Islet of Langerhans (tissue), 1 donor: ENCODE data around the gene STK24.

Experiments used
- FAIRE-seq: peaks from one replicate; lab custom pipeline; 2011; peaks lifted over from hg19 to GRCh38; lab: Jason Lieb, UNC

The STK24 gene

DNA sequence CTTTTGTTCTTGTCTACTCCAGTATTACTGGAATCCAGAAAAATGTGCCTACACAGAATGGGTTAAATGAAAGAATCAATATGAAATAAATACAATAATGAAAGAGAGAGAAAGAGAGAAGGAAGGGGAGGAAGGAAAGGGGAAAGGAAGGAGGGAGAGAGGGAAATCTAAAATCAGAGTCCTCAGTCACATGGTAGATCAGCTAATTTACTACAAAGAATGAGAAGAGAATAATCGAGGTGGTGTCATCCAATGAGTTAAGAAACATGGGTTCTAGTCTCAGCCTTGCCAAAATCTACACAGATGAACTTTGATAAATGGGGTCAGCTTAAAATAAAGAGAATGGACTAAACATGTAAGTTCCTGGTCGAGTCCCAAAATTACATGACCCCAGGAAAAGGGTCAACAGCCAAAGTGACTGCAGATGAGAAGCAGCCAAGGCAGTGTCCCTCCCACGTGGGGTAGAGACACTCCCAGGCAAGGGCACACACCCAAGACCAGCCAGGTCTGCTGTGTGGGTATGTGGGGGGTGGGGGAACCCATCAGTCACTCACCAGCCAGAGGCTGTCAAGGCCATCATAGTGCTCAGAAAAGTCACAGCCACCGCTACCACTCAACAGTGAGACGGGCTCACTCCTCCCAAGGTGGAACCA is 103.6 kb downstream of the STK24 start:
- FAIRE-seq, result no peak

DNA sequence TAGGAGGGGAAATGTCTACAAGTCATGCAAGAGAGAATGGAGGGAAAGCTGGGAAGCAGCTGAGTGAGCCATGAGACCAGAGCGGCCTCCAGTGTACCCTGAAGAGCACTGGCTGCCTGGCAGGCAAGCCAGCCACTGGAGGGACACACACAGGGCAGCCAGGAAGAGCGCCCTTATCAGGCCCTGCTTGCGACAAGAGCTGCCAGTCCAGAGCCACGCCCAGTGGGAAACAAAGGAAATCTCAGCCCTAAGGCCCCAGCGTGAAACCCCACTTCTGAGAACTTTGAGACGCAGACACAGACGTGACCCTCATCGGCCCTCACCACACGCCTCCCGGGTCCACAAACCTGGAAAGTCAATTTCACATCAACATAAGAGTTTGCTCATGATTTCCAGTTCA is 105.0 kb downstream of the STK24 start:
- no peak for FAIRE-seq

DNA sequence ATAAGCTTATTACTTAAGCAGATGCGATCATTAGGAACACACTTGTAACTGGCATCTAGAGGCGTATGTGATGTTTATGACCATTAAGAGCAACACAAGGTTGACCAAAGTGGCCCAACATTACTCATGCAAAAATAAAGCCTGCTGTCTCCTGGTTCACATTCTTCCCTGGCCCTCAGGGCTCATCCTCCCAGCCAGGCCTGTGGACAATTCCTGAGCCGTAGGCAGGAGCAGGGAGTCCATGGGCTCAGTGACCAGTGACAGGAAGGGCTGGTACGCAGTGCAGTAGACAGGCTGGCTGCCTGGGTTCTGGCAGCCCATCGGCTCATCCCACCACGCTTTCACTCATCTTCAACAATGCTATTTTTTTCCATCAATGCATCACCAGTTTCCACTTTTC is 106.0 kb downstream of the STK24 start:
- FAIRE-seq, result no peak

DNA sequence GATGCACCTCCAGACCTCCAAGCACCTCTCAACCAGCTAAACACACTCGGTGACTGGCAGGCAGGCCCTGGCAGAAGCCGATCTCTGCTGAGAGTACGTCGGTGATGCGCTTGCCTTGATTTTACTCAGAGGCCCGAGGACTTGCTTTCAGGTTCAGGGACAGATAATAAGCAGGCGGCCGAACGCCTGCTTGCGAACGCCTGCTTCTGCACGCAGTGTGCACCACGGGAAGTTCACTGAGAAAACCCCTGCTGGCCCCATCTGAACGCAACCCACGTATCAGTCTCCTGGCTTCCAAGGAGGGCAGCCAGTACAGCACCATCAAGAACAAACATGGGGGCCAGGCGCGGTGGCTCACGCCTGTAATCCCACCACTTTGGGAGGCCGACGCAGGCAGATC is 108.0 kb downstream of the STK24 start:
- FAIRE-seq, result no peak

DNA sequence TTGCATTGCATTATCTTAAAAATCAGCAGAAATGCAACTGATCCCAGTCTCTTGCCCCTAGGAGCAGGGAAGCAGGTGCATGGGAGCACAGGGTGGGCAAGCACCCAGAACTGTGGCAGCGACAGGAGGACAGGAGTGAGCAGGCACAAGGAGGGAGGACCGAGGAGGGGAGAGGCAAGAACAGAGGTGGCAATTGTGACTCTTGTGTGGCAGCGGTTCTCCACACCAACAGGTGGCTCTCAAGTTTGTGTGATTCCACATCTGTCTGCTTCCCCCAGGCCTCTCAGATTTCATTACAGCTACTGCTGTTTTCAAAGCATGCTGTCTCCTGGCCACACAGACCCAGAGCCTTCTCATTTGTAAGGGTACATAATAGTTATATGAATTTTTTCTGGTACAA is 108.5 kb downstream of the STK24 start:
- no peak for FAIRE-seq

DNA sequence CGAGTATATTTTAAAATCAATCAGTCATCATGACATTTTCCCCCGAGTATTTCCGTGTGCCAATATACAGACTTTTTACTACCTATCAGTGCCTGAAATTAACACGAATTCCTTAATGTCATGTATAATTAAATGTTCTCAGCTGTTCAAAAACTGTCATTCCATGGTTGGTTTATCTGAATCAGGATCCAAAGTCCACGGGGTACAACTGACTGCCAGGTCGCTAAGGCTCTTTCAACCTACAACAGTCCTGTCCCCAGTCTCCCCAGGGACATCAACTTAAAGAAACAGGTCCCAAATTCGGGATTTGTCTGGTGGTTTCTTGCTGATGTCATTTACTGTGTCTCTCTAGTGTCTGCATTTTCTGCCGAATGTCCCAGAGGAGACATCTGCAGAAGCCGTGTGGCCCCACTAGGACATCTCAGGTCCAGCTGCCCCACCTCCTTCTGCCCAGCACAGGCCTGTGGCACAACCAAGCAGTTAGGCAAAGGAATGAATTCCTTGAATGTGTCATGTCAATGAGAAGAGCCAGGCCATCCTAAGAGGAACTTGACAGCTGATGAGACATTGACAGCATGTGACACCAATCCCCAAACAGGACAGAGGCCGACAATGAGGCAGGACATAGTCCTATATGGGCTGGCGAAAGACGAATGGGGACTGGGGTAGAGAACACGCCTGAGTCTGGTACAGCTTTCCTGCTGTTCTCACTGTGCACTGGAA is 109.5 kb downstream of the STK24 start:
- peak; percentile 58 for FAIRE-seq

DNA sequence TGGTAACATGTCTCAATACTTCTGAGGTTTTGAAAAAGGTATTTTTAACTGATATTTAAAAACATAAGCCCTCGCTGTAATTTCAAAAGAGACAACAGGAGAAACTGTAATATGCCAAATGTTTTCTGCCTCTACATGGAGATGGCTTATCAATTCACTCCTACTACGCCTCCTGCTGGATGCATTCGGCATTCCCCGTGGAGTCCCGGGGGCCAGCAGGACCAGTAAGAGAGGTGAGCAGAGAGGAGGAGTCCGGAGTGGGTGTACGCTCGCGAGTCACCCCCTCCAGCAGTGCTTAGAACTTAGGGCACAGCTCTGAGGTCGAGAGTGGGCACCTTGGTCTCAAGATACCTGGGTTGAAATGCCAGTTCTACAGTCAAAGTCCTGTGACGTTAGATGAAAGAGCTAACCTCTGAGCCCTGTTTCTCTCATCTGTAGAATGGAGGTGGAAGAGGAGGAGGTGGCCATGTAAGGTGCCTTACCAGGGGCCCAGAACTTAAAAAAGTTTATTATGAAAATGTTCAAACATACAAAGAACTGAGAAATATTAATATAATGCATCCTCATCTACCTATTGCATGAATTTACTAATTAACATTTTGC is 110.2 kb downstream of the STK24 start:
- no peak for FAIRE-seq

DNA sequence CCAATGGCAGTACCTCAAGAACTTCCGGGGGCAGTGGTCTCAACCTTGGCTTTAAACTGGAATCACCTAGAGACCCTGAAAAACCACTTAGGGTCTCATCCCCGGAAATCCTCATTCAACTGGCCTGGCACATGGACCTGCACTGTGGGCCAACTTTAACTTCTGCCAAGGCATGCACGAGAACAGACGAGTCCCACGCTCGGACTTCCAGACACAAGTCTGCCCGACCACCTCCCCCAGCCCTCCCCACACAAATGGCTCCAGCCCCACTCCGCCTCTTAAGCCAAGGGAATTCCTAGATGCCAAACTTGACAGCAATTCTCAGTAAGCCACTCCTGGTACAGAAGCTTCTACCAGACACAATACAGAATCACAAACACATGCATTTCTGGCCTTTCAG is 114.0 kb downstream of the STK24 start:
- no peak for FAIRE-seq

DNA sequence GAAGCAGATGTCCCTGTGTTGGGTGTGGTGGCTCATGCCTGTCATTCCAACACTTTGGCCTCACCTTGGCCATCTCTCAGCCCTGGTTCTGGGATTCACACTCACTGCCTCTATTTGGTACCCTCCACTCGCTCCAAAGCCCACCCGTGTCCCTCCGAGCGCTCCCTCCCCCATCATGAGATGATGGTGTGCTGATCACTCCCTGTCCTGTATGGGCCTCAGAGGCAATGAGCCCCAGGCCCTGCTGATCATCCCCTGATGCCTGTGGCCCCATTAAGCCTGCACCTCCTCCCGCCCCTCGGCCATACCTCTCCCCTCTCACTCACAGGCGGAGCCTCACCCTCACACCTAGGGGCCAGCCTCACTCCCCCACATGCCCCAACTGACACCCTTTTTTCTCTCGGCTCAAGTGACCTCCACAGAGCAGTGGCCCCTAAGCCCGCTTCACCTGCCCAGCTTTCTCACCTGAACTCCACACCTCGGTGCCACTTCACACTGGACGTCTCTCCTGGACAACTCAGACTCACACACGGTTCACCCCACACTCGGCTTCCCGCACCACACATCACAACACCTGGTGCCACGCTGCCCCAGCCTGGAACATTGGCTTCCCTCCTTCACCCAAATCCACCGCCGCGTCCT is 114.5 kb downstream of the STK24 start:
- no peak for FAIRE-seq

DNA sequence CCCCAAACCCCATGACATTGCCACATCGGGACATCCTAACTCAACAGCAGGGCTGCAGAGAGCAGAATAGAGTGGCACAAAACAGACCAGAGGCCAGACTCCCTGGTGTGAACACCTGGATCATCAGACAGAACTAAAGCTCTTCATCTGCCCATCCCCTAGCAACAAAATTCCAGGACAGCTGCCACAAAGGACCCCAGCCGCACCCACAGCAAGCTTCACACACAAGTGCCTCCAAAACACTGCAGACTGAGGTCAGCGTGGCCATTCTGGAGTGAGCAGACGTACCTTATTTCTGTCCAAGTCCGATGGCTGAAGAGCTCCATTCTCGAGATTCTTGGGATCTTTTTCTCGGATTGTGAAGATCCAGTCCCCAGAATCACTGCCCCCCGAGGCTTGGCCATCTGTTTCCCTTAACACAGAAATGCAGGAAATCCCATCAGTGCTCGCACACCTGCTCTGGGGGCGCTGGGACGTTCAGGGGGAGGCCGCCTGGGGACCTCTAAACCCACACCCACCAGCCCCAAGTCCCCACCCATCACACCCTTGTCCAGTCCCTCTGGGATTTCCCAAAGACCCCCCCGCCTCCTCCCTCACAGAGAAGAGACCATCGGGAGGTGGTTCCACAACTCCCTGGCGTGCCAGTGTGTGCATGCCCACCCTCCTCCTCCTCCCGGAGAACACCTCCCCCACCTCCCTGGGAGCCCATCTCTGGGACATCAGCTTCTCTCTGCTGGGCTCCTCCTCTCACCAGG is 115.2 kb downstream of the STK24 start:
- FAIRE-seq, result no peak

DNA sequence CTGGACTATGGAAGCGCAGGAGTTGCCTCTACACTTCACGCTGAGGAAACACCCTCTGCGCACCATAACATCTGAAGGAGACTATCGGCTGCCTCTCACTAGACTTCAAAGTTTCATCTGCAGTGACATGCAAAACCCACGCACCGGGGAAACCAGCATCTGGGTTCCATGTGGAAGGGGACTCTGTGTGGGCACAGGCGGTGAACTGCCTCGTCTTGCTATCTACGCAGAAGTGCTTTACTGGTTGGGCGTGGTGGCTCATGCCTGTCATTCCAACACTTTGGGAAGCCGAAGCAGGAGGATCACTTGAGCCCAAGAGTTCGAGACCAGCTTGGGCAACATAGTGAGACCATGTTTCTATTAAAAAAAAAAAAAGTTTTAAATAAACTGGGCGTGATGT is 116.4 kb downstream of the STK24 start:
- no peak for FAIRE-seq

DNA sequence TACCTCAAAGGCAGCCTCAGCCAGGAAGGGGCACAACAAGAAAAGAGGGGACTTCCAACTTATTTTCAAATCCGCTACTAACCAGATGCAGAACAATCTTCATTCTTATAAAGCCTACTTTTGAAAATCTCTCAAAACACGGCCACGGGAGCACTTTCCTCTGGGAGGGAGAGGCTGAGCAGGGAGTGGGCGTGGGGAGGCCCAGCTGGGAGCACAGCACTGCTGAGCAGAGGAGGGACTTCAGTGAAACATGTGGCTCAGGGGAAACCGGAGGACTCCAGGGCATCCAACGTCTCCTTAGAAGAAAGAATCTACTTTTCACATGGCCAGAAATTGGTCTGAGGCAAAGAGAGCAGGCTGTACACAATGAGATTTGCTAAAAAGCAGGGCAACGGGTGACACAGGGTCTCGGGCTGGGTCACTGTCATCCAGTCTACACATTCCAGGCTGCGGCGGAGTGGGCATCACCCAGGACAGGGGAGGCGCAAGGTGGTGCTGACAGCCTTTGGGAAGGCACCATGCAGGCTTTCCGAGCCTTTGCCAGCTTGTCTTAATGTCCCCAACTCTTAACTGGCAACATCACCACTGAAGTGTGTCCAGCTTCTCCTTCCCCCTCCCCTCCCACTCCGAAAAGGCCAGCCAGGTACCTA is 117.1 kb downstream of the STK24 start:
- no peak for FAIRE-seq

DNA sequence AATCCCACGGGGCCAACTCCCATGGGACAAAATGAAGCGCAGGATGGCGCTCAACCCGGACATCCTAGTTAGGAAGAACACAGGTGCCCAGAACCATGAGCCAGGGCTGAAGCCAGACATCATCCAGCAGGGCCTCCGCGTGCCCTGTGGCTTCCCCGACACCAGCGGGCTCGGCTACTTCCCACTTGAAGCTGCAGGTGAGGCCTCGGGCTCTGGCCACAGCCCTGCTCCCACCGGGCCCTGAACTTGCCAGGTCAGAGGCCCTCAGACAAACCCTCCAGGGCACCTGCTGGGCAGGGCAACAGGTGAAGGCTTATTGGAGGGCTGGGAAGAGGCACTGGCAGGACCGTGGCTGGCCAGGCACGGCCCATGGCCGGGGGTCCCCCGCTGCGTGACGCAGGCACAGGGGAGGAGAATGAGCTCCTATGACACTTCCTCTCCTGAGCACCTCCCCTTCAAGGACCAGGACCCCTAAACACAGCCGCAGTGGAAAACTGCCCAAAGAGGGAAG is 117.7 kb downstream of the STK24 start:
- FAIRE-seq, result no peak

DNA sequence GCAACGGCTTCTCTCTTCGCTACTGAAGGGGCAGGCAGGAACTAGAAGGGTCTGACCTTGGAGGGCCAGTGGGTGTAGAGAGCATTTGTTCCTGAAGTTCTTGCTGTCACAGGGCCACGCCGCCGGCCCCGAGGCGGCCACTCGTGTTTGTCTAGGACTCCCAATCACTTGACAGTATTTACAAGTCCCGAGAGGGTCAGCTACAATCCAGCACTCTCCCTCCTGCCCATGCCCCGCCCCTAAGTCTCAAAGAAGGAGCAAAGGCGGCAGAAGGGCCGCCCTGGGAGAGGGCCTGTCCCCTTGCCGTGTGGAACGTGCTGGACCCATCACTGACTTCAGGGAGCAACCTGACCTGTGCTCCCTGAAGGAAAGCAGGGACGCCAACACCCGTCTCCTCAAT is 118.5 kb downstream of the STK24 start:
- FAIRE-seq, result no peak

DNA sequence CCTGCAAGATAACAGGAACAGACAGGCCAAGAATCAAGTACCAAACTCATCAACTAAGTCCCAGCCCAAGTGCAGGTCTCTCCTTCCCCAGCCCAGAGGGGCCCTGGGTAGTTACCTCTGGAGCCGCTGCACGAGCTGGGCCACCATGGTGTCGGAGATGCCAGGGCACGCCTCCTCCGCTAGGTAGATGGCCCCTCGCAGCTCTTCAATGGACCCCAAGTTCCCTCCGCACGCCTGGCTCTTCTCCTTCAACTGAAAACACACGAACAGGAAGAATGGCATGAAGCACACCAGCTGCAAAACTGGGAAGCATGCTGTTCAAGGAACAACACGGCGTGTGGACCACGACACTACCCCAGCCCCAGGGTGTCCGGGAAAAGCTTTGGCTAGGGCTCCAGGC is 119.9 kb downstream of the STK24 start:
- no peak for FAIRE-seq

DNA sequence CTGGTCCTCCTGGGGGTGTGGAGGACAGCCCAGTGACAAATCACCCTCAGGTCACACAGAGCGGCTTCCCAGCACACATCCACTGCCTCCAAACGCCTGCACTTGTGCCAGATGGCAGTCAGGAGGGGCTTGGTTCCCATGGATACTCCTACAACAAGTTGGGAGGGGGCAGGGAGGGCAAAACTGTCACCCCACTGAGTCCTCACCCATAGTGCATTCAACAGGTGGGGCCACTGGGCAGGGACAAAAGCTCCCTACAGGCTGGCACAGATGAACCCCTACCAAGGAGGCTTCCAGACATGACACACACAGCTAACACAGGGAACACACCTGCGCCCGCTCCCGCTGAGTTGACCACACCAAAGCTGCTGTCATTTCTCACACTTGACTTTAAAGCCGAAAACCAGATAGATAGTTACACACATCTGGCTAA is 120.5 kb downstream of the STK24 start:
- no peak for FAIRE-seq

DNA sequence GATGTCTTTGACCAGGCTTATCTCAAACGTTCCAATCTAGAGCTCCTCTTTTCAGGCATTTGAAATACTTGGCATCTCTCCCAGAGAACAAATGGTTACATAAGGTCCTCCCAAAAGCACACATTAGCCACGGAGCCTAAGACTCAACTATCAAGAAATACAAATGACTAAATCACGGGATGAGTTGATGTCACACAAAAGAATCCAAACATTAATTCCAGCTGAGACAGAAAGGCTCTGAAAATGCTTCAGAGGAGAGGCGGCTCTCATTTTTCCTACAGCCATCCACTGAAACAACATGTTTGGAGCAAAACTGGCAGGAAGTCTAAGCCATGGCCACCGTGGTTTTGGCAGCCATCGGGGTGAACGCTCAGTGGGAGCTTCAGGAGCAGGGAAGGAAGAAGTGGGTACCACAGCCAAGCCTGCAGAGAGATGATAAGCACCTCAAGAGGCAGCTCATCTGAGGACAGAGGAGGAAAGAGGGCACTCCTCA is 122.5 kb downstream of the STK24 start:
- FAIRE-seq, result peak; percentile 88

DNA sequence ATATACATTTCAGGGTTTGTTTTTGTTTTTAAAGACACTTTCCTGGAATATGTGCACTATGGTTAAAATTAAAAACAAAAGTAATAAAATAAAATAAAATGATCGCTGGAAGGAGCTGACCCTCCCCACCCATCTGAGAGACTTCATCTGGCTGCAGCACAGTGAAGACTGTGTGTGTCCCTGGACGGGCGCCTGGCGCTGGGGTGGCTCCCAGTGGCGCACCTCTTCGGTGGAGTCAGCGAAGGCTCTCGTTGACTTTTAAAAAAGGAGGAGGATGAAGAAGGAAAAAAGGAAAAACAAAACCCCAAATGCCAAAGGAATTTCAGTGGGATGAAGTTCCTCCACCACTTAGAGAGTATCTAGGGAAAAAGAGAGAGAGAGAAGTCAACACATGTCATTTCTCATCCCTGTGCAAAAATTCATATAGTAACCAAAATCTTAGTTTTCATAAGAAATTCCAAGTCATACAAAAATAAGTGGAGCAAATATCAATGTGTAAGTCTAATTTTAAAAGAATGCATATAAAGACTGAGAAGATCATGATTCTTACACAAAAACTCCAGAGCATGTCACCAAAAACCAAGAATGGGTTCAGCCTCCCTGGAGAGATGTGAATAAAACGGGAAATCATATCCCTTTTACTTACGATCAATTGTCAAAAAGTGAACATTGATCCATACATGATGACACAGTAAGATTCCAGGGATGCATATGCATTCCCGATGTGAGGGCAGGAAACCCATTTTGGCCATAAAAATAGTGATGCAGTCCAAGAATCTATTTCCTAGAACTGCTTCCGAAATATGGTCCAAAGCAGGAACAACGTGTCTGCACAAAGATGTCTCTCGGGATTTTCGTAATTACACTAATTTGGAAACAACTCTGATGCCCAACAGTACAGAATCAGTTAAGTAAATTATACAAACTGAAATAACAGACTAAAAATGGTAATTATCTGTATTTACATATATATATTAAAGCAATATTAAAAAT is 123.8 kb downstream of the STK24 start:
- no peak for FAIRE-seq

DNA sequence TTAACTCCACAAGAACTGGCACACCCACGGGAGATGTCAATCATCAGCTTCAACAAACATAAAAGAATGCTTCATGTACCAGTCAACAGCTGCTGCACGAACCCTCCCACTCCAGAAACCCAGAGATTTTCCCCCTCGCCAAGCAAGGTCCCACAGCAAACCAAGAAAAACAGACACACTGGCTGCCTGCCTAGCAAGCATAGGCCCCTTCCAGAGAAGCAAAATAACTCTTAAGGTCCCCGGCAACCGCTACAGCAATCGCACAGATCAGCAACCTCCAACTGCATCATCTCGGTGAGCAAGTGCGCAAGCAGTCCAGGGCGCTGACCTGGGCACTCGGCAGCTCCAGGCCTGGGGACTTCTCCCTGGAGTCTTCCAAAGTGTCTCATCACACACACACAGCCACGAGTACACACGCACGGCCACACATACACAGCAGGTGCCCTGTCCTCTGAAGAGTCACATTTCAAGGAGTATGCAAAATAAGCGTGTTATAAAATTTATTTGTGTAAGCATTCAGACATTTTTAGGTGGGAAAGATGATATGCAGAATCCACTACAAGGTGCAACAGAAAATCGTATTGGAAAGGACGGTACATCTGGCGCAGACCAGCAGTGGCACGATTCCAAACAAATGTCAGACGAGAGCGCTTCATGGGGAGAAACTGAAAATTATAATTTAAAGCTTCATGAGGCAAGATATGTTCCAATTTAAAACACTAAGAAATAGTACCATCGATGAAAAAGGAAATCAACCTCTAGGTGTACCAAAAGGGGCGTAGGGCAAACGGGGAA is 125.0 kb downstream of the STK24 start:
- peak; percentile 91 for FAIRE-seq
